OCI-LY1 (cell line): ENCODE results near the gene POU6F2.

ENCODE experiments used
- H2AFZ ChIP-seq: fragments of 200-600 bp; sonication (generic), shearing (Covaris generic); 2 replicates; pipeline ENCODE4 v1.6.0; 2014; ENCODE audit warnings: antibody characterized with exemption, mild to moderate bottlenecking, low read length
- H3F3A ChIP-seq: fragments of 200-600 bp; sonication (generic), shearing (Covaris generic); 2 replicates; pipeline ENCODE4 v1.6.0; 2014; ENCODE audit warnings: mild to moderate bottlenecking, antibody characterized with exemption, low read length, moderate library complexity; ENCODE audit not compliant: insufficient read depth
- H3K27ac ChIP-seq: fragments of 200-600 bp; sonication (generic); 2 replicates; pipeline ENCODE4 v1.5.1; 2014; ENCODE audit warnings: low read length, mixed run types, mild to moderate bottlenecking, low read depth; ENCODE audit not compliant: poor library complexity, severe bottlenecking
- H3K27me3 ChIP-seq: fragments of 200-600 bp; sonication (generic); 2 replicates; pipeline ENCODE4 v1.6.0; 2014; ENCODE audit warnings: antibody characterized with exemption, mild to moderate bottlenecking, low read length, moderate library complexity; ENCODE audit not compliant: insufficient read depth
- H3K36me3 ChIP-seq: fragments of 200-600 bp; sonication (generic); 2 replicates; pipeline ENCODE4 v1.6.1; 2014; ENCODE audit warnings: mild to moderate bottlenecking, antibody characterized with exemption, low read length, moderate library complexity, mixed read lengths; ENCODE audit not compliant: insufficient read depth
- H3K4me1 ChIP-seq: fragments of 200-600 bp; sonication (generic); 2 replicates; pipeline ENCODE4 v1.5.1; 2014; ENCODE audit warnings: mild to moderate bottlenecking, low read length, moderate library complexity; ENCODE audit not compliant: insufficient read depth, severe bottlenecking
- H3K4me2 ChIP-seq: fragments of 200-600 bp; sonication (generic), shearing (Covaris generic); 2 replicates; pipeline ENCODE4 v1.6.1; 2014; ENCODE audit warnings: low read length
- H3K4me3 ChIP-seq: fragments of 200-600 bp; sonication (generic); 2 replicates; pipeline ENCODE4 v1.5.1; 2014; ENCODE audit warnings: low read length, low read depth, mild to moderate bottlenecking, mixed read lengths; ENCODE audit not compliant: poor library complexity, severe bottlenecking
- H3K79me2 ChIP-seq: fragments of 200-600 bp; shearing (Covaris generic); 2 replicates; pipeline ENCODE4 v1.6.1; 2016; ENCODE audit warnings: mixed run types, low read length, mixed read lengths; ENCODE audit not compliant: insufficient read depth
- H3K9ac ChIP-seq: fragments of 200-600 bp; sonication (generic), shearing (Covaris generic); 2 replicates; pipeline ENCODE4 v1.6.1; 2014; ENCODE audit warnings: mild to moderate bottlenecking, low read length, mixed read lengths
- H3K9me2 ChIP-seq: fragments of 200-600 bp; sonication (generic), shearing (Covaris generic); 2 replicates; pipeline ENCODE4 v1.6.1; 2014; ENCODE audit warnings: low read depth, mild to moderate bottlenecking, low read length, mixed read lengths
- H3K9me3 ChIP-seq: fragments of 200-600 bp; shearing (Covaris generic); 2 replicates; pipeline ENCODE4 v1.6.1; 2014; ENCODE audit warnings: low read length, mixed read lengths
- H4K20me1 ChIP-seq: fragments of 200-600 bp; sonication (generic), shearing (Covaris generic); 2 replicates; pipeline ENCODE4 v1.6.0; 2016; ENCODE audit warnings: mild to moderate bottlenecking, low read length; ENCODE audit not compliant: insufficient read depth
- CTCF ChIP-seq: fragments of 200-600 bp; sonication (generic), shearing (Covaris generic); IDR thresholded peaks from 2 replicates; pipeline ENCODE4 v1.5.1; 2017; ENCODE audit warnings: mild to moderate bottlenecking, antibody characterized with exemption, low read length, moderate library complexity, mixed read lengths
- EZH2 ChIP-seq: fragments of 200-600 bp; sonication (generic), shearing (Covaris generic); IDR thresholded peaks from 2 replicates; pipeline ENCODE4 v1.8.0; 2017; ENCODE audit warnings: borderline replicate concordance, mixed run types, mild to moderate bottlenecking, antibody characterized with exemption, low read length, moderate library complexity, mixed read lengths

Gene POU6F2

GRCh38 chr7:39153113-39153512, 175.4 kb downstream of the POU6F2 start:
- no peak overlapping the region for H3K9ac ChIP-seq
- TF ChIP-seq EZH2 (no peak), CTCF (no peak)
- no peak overlapping the region for H2AFZ ChIP-seq
- H3K4me1 ChIP-seq, result no peaks in the 10 kb centered on the region
- H3K9me2 ChIP-seq, result no peaks in the 10 kb centered on the region
- H3K36me3 ChIP-seq, result no peaks in the 10 kb centered on the region
- no peaks in the 10 kb centered on the region for H3F3A ChIP-seq
- H4K20me1 ChIP-seq, result no peaks in the 10 kb centered on the region
- H3K4me3 ChIP-seq, result no peak overlapping the region
- H3K79me2 ChIP-seq, result no peaks in the 10 kb centered on the region
- no peaks in the 10 kb centered on the region for H3K27me3 ChIP-seq
- no peak overlapping the region for H3K27ac ChIP-seq
- H3K9me3 ChIP-seq, result no peaks in the 10 kb centered on the region
- H3K4me2 ChIP-seq, result no peak overlapping the region

GRCh38 chr7:39153647-39154046, 175.9 kb downstream of the POU6F2 start:
- Histone ChIP-seq H3F3A (no peaks in the 10 kb centered on the region), H3K9ac (no peak overlapping the region), H3K79me2 (no peaks in the 10 kb centered on the region), H3K36me3 (no peaks in the 10 kb centered on the region), H3K27me3 (no peaks in the 10 kb centered on the region), H4K20me1 (no peaks in the 10 kb centered on the region), H2AFZ (no peak overlapping the region), H3K9me2 (no peaks in the 10 kb centered on the region), H3K4me3 (no peak overlapping the region), H3K27ac (no peak overlapping the region), H3K9me3 (no peaks in the 10 kb centered on the region), H3K4me2 (no peak overlapping the region), H3K4me1 (no peaks in the 10 kb centered on the region)
- TF ChIP-seq EZH2 (no peak), CTCF (no peak)

GRCh38 chr7:39154815-39155214, 177.1 kb downstream of the POU6F2 start:
- Histone ChIP-seq H3K27ac (no peak overlapping the region), H3K9me3 (no peaks in the 10 kb centered on the region), H3F3A (no peaks in the 10 kb centered on the region), H3K79me2 (no peaks in the 10 kb centered on the region), H4K20me1 (no peaks in the 10 kb centered on the region), H3K4me3 (no peak overlapping the region), H3K9me2 (no peaks in the 10 kb centered on the region), H3K27me3 (no peaks in the 10 kb centered on the region), H3K4me1 (no peaks in the 10 kb centered on the region), H3K36me3 (no peaks in the 10 kb centered on the region), H3K9ac (no peak overlapping the region), H2AFZ (no peak overlapping the region), H3K4me2 (no peak overlapping the region)
- TF ChIP-seq EZH2, result no peak
- TF ChIP-seq CTCF, result no peak
